GM12872 (cell line): ENCODE data around the gene RNF157.

Source experiments
- CTCF ChIP-seq: IDR thresholded peaks from 3 replicates; pipeline ENCODE4 v1.5.1; 2011; ENCODE audit warnings: low read depth, mild to moderate bottlenecking, low read length, moderate library complexity; ENCODE audit not compliant: insufficient read depth

RNF157 gene

GRCh38 chr17:76234354-76234679 is 6.0 kb downstream of the RNF157 start:
- TF ChIP-seq CTCF, result no peak

GRCh38 chr17:76233588-76234353 is 6.5 kb downstream of the RNF157 start:
- TF ChIP-seq CTCF, result no peak

GRCh38 chr17:76232342-76232741 is 8.0 kb downstream of the RNF157 start:
- no peak for TF ChIP-seq CTCF

- TF ChIP-seq CTCF, result no peak
Observed at GRCh38 chr17:76223802-76224201, 16.5 kb downstream of the RNF157 start.

- TF ChIP-seq CTCF, result no peak
Observed at GRCh38 chr17:76219670-76220383, 20.5 kb downstream of the RNF157 start.

- TF ChIP-seq CTCF, result no peak
Observed at GRCh38 chr17:76217081-76217480, 23.2 kb downstream of the RNF157 start.

GRCh38 chr17:76213491-76213890 is 26.8 kb downstream of the RNF157 start:
- TF ChIP-seq CTCF, result no peak
